NCI-H2171 (cell line): ENCODE data around the gene SERPINA12.
"Not testable (repeated sequence)": the region's sequence is repeated elsewhere in the genome, so short reads cannot be mapped to it uniquely, and the experiment has no call there.

ENCODE experiments used
- DNase-seq: peaks from one replicate; lab custom pipeline; 2025; lab: John Stamatoyannopoulos, UW

SERPINA12 gene

DNA sequence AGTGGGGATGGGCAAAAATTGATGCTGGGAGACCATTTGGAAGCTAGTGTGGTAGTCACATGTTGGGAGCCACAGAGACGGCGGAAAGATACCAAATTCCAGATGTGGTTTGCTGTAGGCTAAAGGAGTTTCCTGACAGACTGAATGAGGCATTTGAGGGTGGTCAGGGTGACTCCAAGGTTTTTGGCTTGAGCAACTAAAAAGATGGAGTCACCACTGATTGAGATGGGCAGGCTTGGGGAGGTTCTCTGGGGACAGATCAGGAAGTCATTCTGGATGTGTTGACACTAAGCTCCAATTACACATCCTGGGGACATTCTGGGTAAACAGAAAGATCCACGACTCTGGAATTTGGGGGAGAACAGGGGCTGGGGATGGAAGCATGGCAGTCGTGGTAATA, 17.8 kb downstream of the SERPINA12 start:
- no peak for DNase-seq

DNA sequence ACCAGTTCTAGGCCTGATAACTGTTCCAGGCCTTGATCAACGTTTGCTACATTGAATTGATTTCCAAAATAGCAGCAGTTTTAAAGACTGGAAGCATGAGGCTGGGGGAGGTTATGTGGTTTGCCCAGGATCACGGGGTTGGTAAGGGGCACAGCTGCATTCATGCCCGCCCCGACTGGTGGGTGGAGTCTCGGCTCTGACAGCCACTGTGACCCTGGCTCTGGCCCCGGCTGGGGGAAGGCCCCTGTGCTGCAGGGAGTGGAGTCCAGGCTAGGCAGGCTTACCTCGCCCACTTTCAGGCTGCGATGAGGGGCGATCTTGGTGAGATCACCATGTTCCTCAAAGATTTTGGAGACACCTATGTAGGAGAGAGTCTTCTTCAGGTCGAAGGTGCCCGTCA, 19.9 kb downstream of the SERPINA12 start:
- DNase-seq: no peak

DNA sequence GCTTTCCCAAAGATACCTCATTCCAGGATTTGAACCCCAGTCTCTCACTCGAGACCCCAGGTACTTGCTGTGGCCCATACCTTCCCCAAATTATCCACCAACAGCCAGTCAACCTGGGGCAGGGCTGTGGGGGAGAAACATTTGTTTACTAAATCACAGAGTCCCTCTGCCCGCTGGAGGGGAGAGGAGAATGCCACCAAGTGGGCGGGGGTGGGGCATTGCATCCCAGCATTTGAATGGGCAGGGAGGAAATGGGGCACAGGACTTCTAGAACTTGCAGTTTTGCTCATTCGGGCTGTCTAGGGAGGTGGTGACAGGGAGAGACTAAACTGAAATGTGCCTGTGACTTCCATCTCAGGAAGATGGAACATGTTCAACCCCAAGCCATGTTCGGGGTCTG, 22.4 kb downstream of the SERPINA12 start:
- DNase-seq: no peak

DNA sequence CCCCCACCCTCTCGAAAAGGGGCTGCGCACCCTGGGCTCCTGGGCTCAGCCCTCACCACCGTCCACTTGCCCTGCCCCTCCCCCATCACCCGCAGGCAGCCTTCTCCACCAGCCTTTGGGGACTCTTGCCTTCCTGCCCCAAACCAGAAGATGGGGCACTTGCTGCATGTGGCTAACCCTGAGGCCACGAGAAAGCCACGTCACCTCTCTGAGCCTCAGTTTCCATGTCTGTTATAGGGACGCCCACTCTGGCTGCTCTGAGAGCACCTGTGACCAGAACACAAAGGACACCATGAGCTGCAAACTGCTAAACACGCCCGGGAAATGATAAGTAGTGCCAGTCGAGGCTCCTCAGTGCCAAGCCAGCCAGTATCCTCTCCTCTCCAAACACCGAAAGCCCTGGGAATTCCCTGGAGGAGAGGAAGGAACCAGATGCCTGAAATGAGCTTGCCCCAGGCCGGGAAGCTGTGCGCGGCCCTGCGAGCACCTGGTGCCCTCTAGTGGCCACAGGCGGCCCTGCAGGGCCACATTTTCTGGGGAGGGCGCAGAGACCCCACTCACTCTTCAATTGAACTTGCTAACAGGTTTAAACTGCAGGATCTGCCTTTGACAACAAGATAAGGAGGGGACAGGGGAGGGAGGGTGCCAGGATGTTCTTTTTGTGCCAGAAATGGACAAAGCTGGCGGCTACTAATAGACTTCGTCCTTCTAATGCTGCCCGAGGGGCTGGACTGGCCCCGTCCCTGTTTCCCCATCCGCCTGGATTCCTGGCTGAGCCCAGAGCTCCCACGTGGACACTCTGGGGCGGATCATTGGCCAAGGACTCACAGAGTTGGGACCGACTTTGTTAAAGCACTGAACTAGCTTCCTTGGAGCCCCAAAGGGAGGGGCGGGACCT, 23.1 kb downstream of the SERPINA12 start:
- peak; percentile 78 for DNase-seq

DNA sequence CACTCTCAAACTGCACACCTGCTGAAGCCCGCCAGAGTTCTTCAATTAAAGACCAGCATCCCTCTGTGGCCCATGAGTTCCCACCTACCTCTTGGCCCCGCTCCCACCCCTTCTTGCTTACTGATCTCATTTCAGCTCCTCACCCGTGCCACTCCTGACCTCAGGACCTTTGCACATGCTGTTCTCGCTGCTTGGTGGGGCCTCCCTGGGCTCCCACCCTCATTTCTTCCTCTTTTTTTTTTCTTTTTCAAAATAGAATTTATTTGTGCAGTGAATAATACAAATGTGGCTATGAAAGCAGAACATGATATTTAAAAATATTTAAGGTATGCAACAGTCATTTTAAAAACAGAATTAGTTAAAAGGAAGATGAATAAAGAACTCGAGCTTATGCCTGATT, 24.8 kb downstream of the SERPINA12 start:
- DNase-seq: no peak

DNA sequence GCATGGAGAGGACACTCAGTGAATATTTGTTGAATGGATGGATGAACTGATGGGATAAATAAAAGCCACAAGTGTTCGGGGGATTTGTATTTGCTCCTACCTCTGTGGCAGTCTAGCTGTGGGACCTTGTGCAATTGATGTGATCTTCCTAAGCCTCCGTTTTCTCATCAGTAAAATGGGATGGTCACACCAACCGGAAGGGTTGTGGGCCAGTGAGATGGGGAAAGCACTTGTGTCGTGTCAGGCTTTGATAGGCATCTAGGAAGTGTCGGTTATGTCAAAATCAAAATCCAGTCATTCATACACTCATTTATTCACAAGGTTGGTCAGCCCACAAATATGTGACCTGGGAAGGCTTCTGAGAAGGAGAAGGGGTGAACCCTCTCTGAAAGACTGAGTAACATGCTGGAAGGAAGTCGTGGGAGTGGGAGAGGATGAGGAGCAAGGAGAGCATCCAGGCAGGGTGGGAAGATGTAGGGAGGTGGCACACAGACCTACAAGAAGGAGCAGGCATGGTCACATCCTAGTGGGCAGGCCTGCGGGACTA, 25.5 kb downstream of the SERPINA12 start:
- no peak for DNase-seq

DNA sequence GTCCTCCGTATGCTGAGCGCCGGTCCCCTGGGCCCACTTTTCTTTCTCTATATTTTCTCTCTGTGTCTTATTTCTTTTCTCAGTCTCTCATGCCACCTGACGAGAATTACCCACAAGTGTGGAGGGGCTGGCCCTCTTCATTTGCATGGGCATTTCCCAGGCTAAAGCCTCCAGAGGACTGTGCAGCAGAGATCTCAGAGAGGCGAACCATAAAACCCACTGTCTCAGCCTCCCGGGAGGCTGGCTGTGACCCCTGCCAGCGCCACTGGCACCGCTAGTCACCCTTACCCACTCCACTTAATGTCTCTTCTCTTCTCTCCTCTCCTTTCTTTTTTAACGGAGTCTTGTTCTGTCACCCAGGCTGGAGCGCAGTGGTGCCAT, 26.2 kb downstream of the SERPINA12 start:
- DNase-seq: no peak

DNA sequence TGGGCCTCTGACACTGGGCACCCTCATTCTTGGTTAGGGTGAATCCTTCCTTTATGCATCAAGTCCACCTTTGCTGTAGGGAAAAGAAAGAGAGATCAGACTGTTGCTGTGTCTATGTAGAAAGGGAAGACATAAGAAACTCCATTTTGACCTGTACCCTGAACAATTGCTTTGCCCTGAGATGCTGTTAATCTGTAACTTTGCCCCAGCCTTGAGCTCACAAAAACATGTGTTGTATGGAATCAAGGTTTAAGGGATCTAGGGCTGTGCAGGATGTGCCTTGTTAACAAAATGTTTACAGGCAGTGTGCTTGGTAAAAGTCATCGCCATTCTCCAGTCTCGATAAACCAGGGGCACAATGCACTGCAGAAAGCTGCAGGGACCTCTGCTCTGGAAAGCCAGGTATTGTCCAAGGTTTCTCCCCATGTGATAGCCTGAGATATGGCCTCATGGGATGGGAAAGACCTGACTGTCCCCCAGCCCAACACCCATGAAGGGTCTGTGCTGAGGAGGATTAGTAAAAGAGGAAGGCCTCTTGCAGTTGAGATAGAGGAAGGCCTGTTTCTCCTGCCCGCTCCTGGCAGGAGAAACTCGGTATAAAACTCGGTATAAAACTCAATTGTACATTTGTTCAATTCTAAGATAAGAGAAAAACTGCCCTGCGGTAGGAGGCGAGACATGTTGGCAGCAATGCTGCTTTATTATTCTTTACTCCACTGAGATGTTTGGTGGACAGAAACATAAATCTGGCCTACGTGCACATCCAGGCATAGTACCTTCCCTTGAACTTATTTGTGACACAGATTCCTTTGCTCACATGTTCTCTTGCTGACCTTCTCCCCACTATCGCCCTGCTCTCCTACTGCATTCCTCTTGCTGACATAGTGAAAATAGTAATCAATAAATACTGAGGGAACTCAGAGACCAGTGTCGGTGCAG, 26.9 kb downstream of the SERPINA12 start:
- DNase-seq: not testable (repeated sequence)

DNA sequence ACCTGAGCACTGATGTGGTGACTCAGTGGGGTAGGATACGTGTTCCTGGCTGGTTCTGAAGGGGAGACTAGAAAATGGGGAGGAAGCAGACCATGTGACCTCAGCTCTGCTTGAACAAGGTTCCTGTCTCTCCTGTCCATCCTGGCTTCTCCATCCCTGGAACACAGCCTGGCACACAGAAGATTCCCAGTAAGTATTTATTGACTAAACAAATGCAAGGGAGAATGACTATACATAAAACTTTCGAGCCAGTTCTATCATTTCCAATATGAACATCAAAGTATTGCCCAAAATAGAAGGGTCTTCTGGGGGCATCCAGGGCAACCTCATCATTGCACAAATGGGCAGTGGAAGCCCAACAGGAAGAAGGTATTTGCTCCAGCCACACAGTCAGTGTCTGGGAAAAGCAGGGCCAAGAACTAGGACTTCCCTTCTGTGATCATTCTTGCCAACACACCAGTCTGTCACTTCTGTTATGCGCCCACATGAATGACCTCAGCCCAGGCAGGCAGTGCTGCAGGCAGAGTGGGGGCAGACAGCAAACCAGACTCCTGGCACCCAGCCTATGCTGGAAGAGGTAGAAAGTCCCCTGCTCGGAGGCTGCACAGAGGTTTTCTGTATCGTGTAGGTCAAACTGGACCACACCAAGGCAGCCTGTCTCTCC, 27.7 kb downstream of the SERPINA12 start:
- DNase-seq: no peak

DNA sequence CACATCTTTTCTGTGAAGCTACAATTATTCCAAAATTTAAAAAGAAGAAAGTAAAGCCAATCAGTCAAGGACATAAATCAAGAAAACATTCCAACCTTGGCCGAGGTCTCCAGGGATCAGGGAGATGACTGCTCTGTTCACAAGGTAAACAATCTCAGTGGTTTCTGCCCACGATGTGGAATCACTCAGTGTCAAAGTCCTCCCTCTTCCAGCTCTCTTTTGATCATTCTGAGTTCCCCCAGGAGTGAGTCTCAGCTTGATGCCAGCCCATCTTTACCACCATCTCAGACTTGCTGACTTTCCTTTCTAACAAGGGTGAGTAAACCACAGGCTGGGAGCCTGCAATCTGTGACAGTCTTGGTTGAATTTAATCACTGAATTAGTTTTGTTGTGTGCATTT, 28.5 kb downstream of the SERPINA12 start:
- no peak for DNase-seq

DNA sequence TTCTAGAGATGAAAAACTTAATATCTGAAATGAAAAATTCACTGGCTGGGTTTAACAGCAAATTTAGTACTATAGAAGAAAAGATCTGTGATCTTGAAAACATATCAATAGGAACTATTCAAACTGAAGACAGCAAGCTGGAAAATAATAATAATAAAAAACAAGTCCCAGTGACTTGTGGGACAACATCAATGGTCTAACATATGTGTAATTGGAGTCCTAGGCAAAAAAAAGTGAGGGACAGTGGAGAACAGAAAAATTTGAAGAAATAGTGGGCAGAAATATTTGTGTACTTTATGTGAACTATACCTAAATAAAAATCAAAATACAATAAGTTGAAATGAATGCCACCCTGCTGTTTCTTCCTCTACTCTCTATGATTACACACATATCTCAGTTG, 30.8 kb downstream of the SERPINA12 start:
- DNase-seq: no peak

DNA sequence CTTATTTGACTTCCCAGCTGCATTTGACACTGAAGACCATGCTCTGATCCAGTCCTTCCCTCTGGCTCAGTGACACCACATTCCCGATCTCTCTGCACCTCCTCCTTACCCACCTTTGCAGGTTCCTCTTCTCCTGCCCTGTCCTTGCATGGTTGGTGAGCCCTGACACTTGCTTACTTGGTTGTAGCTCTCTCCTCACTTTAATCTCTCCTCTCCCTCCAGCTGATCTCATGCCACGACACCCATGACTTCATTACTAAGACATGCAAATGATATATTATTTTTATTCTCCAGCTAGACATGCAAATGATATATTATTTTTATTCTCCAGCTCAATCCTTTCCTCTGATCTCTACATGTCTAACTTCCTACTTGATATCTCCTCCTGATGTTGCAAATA, 33.2 kb downstream of the SERPINA12 start, which contains the start of gene SERPINA9:
Gene SERPINA9, minus strand, starts transcription at position 175 of the 400 bp plus-strand sequence. CDS start 6,357 bp downstream, outside the sequence.
- DNase-seq: no peak

DNA sequence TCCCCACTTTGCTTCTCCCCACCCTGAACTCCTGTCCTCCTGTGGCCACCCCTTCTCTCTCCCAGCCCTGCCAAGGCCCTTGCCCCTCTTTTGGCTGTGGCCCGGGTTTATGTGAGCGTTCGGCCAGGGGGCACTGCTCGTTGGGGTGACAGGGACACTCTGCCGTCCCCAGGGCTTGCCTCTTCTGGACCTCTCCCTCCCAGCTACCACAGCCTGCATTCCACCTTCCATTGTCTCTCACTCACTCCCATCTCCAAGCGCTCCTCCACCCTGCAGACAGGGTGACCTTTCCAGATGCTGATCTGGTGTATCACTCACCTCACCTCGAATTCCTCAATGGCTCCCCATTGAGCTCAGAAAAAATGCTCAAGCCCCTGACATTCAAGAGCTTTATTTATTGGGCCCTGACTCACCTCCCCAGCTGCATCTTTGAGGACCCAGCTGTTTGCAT, 34.7 kb downstream of the SERPINA12 start:
- no peak for DNase-seq

DNA sequence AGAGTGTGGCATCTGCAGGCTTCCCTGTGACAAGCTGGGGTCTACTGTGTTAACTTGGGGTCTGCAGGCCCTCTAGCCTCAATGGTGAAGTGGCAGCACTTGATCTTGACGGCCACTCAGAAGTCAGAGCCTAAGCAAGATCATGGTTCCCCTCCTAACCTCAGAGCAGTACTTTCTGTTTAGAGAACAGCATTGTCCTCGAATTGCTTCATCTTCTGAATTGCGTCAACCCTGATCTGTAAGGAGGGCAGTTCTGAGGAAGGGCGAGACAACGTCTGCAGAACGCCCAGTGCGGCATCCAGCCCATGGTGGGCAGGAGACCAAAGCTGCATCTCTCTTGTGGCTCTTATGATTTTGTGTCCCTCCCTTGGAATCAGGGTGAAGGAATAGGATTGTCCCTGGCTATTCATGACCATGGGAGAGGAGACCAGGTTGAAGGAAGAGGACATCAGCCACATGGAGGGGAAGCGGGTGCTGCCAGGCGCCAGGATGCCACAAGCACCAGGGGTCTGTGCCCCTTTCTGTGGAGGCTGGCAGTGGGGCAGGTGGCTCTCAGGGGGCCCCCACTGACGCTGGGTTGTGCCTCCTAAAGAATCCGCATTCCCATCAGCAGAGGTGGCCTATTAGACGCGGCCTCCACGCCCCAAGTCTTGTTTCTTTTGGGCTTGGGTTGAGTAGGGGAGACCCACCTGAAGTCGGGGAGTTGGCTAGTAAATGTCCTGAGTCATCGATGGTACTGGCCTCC, 35.4 kb downstream of the SERPINA12 start:
- DNase-seq: no peak

DNA sequence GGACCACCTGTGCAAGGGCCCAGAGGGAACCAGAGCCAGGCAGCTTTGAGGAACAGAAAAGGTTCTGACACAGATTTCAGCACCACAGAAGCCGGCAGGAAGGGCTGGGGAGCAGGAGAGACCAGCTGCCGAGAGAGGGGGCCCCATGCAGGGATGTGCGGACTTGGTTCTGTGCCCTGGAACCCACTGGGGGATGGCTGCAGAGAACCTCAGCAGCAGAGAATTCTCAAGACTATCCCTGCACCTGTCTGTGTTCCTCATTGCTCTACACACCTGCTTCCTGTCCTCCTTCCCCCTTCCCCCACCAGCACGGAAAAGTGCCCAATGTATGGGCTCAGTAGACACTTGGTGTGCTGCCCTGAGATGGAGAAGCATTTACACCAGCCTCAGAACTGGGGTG, 36.4 kb downstream of the SERPINA12 start:
- DNase-seq: no peak

DNA sequence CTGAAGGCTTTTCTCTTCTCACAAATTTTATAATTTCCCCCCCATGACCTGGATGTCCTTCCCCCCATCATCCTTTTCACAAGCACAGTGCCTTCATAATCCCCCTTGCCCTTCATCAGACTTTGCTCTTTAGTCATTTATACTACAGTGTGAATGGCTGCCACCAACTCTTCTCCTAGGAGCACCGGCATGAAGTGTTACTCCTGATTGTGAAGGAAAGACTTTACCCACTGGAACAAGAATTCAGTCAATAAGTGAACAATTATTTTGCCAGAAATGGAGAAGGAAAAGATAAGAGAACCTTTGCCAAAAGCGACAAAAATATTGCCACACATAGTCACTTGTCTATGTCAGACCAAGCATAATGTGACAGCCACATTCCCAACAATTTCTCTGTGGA, 38.2 kb downstream of the SERPINA12 start:
- no peak for DNase-seq

DNA sequence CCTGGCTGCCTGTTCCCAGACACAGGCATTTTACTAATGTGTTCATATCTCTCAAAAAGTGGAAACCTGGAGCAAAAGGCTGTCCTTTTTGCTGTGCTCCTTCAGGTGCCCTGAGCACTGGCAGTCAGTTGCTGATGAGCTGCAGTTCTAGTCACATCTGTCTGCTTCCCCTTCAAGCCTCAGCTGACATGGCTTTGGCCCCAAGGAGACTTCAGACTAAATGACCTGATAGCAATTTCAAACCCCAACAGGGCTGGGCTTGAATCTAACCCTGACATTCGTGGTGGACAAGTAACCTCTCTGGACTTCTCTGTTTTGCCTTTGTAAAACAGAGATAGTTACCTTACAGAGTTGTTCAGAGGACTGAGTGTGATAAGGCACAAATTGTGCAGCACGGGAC, 39.0 kb downstream of the SERPINA12 start:
- no peak for DNase-seq

DNA sequence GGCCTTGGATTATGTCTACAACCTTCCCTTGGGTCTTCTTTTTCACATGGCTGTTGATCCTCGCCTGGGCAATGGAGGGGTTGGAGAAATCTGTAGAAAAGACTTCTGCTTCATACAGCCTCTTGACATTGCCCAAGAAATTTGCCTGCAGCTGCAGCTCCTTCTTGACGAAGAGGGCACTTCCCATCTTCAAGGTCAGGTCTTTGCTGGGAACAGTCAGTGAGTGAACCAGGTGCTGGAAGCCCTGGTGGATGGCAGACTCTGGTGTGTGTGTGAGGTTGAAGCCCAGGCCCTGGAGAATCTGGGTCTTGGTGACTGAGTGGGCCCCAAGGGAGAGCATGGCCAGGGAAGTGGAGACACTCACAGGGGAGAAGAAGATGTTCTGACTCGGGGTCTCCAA, 40.0 kb downstream of the SERPINA12 start:
- no peak for DNase-seq

DNA sequence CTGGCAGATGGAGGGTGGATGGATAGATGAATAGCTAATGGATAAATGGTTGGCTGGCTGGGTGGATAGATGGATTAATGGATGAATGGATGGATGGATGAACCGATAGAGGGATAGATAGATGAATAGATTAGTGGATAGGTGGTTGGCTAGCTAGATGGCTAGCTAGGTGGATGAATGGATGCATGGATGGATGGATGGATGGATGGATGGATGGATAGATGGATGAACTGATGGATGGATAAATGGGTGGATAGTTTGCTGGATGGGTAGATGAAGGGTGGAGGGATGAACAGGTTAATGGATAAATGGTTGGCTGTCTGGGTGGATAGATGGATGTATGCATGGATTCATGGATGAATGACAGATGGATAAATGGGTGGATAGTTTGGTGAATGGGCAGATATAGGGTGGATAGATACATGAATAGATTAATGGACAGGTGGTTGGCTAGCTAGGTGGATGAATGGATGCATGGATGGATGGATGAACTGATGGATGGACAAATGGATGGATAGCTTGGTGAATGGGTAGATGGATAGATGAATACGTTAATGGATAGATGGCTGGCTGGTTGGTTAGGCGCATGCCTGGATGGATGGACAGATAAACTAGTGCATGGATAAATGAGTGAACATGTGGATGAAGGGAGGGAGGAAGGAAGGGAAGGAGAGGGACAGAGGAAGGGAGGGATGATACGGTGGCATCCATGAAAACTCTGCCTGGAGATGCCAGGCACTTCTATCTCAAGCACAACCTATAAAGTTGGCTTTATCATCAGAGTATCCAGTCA, 41.3 kb downstream of the SERPINA12 start:
- DNase-seq: no peak

DNA sequence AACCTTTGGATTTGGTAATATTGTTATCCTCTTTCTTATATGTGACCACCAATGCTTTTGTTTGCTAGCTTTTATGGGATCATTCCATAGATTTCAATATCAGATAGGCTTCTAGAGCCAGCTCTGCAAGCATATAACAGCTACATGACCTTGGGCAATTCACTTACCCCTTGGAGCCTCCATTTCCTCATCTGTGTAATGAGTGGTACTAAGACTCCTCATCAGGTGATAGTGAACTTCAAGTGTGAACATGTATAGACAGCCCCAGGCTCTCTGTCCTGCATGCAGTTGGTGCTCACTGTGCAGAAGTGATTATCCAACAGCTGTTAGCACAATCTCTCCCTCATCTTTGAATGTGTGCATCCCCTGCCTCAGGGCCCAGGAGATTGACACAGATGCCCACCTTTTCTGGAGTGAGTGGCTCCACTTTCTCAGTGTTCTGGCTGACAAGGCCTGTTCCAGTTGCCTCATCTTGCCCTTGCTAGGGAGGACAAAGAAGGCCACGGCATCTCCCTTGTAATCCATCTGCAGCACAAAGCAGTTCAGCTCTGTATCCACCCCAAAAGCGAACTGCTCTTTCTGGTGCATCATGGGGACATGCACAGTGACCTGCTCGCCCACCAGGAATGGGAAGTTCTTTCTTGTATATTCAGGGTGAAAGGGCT, 42.4 kb downstream of the SERPINA12 start:
- DNase-seq: no peak
